Prostate gland (tissue), 2 donors: ENCODE data around the gene SETBP1.

Experiments used
- CTCF ChIP-seq, 4 experiments: fragments of 200-600 bp in 2 of 4; fragments of 450-650 bp in 2 of 4; sonication (generic) in 2 of 4; IDR thresholded peaks; 1 replicate in 3 of 4; 2 replicates in 1 of 4; pipeline ENCODE4 v1.5.1; 2016 to 2019; ENCODE audit warnings: antibody characterized with exemption in 4 of 4, mild to moderate bottlenecking in 2 of 4, moderate library complexity in 2 of 4
- POLR2AphosphoS5 ChIP-seq: sonication (generic); formaldehyde crosslinking; IDR thresholded peaks from one replicate; pipeline ENCODE4 v1.6.1; 2017; ENCODE audit warnings: antibody characterized with exemption

DNA sequence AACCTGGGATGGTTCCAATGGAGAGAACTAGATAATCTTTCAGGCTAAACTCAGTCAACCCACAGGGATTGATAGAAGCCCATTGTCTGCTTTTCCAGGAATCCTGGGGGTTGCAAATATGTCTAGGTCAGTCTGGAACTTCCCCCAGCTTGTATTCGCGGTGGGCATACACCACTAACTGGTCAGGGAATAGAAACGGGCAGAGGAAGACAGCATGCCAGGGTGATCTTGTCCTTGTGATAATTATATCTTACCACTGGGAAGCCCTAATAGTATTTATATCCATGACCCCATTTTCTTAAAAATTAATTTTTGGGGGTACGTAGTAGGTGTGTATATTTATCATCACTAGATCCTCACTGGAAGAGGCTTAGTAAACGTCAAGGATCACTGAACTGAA is 101.9 kb downstream of the SETBP1 start:
- TF ChIP-seq CTCF (IDR thresholded peaks at IDR 0.05), result no peak
- no peak for TF ChIP-seq POLR2AphosphoS5
